GM23338 (cell line): ENCODE measurements around the gene LRP1B. TPM values are rescaled to one million over a fixed set of nuclear protein-coding genes. Genes with fewer than 3 reads are reported as not detected.

Experiments used
- ATAC-seq: fragments of 200-7000 bp; cut with Tn5 transposase; 3 replicates; pipeline ENCODE4 v1.9.1; 2020
- DNase-seq: peaks from one replicate; pipeline ENCODE4 v3.0.0-alpha.2; 2015; ENCODE audit warnings: low spot score
- H2AFZ ChIP-seq: fragments of 200-600 bp; sonication (generic); 2 replicates; pipeline ENCODE4 v1.8.0; 2016; ENCODE audit warnings: antibody characterized with exemption, mild to moderate bottlenecking, moderate library complexity
- H3F3A ChIP-seq: fragments of 200-600 bp; sonication (generic); replicated peaks from 2 replicates; pipeline ENCODE4 v1.8.0; 2017; ENCODE audit warnings: antibody characterized with exemption, mixed run types, low read depth
- H3K27ac ChIP-seq: fragments of 200-600 bp; sonication (generic); 2 replicates; pipeline ENCODE4 v1.6.1; 2016; ENCODE audit warnings: low read depth
- H3K27me3 ChIP-seq: fragments of 200-600 bp; sonication (generic); 2 replicates; pipeline ENCODE4 v1.8.0; 2016; ENCODE audit warnings: mild to moderate bottlenecking, mixed run types, moderate library complexity; ENCODE audit not compliant: insufficient read depth
- H3K36me3 ChIP-seq: fragments of 200-600 bp; sonication (generic); 2 replicates; pipeline ENCODE4 v1.8.0; 2016; ENCODE audit warnings: mild to moderate bottlenecking; ENCODE audit not compliant: insufficient read depth
- H3K4me1 ChIP-seq: fragments of 200-600 bp; sonication (generic); 2 replicates; pipeline ENCODE4 v1.8.0; 2016; ENCODE audit warnings: mild to moderate bottlenecking, moderate library complexity; ENCODE audit not compliant: insufficient read depth
- H3K4me2 ChIP-seq: fragments of 200-600 bp; sonication (generic); 2 replicates; pipeline ENCODE4 v1.7.1; 2017; ENCODE audit warnings: mixed run types
- H3K4me3 ChIP-seq: fragments of 200-600 bp; sonication (generic); 2 replicates; pipeline ENCODE4 v1.6.1; 2016; ENCODE audit warnings: mixed run types
- H3K79me2 ChIP-seq: fragments of 200-600 bp; sonication (generic); replicated peaks from 2 replicates; pipeline ENCODE4 v1.8.0; 2017; ENCODE audit warnings: mild to moderate bottlenecking; ENCODE audit not compliant: insufficient read depth
- H3K9me2 ChIP-seq: fragments of 200-600 bp; sonication (generic); 2 replicates; pipeline ENCODE4 v1.8.0; 2017; ENCODE audit not compliant: insufficient read depth
- H4K20me1 ChIP-seq: fragments of 200-600 bp; sonication (generic); replicated peaks from 2 replicates; pipeline ENCODE4 v1.8.0; 2017; ENCODE audit warnings: mild to moderate bottlenecking; ENCODE audit not compliant: insufficient read depth
- H3K27ac Mint-ChIP-seq: 2 replicates; pipeline ENCODE4 v1.8.0; 2020; ENCODE audit warnings: inconsistent platforms, mild to moderate bottlenecking, moderate library complexity, mixed read lengths
- H3K27me3 Mint-ChIP-seq: 3 replicates; pipeline ENCODE4 v1.8.0; 2022; ENCODE audit warnings: low read depth, mild to moderate bottlenecking, moderate library complexity, mixed read lengths, inconsistent platforms; ENCODE audit not compliant: insufficient read depth, poor library complexity
- H3K36me3 Mint-ChIP-seq: 3 replicates; pipeline ENCODE4 v1.8.0; 2021; ENCODE audit warnings: low read depth, mild to moderate bottlenecking, inconsistent platforms, moderate library complexity, mixed read lengths
- H3K4me1 Mint-ChIP-seq: 3 replicates; pipeline ENCODE4 v1.8.0; 2020; ENCODE audit warnings: mild to moderate bottlenecking, inconsistent platforms, mixed read lengths
- H3K4me3 Mint-ChIP-seq: 3 replicates; pipeline ENCODE4 v1.8.0; 2021; ENCODE audit warnings: moderate library complexity, mild to moderate bottlenecking, inconsistent platforms, mixed read lengths
- H3K9me3 Mint-ChIP-seq: 3 replicates; pipeline ENCODE4 v1.8.0; 2020; ENCODE audit warnings: moderate library complexity, mild to moderate bottlenecking, inconsistent platforms, mixed read lengths
- CREB1 ChIP-seq: fragments of 250-450 bp; sonication (Bioruptor Pico); IDR thresholded peaks from 2 replicates; pipeline ENCODE4 v1.5.0; 2020; ENCODE audit warnings: low read depth, mild to moderate bottlenecking, moderate library complexity
- CTCF ChIP-seq, 2 experiments: fragments of 200-600 bp in 1 of 2; sonication (generic) in 1 of 2; conservative IDR thresholded peaks; 2 replicates each; pipeline versions ENCODE4 v1.5.1 to v1.6.1; 2016 to 2017; ENCODE audit warnings: antibody characterized with exemption in 2 of 2, low read depth in 2 of 2, mild to moderate bottlenecking in 2 of 2, moderate library complexity in 1 of 2
- ETS1 ChIP-seq: IDR thresholded peaks from 2 replicates; pipeline ENCODE4 v1.6.1; 2016; ENCODE audit warnings: antibody characterized with exemption
- EZH2 ChIP-seq: fragments of 200-600 bp; sonication (generic); IDR thresholded peaks from one replicate; pipeline ENCODE4 v1.8.0; 2017; ENCODE audit warnings: antibody characterized with exemption, mild to moderate bottlenecking, low read depth; ENCODE audit not compliant: unreplicated experiment
- EZH2phosphoT487 ChIP-seq: fragments of 200-600 bp; sonication (generic); IDR thresholded peaks from one replicate; pipeline ENCODE4 v1.8.1; 2018; ENCODE audit warnings: antibody characterized with exemption; ENCODE audit not compliant: unreplicated experiment
- JUNB ChIP-seq: IDR thresholded peaks from one replicate; pipeline ENCODE4 v1.6.1; 2016; ENCODE audit warnings: antibody characterized with exemption; ENCODE audit not compliant: unreplicated experiment
- NANOG ChIP-seq: IDR thresholded peaks from 2 replicates; pipeline ENCODE4 v1.6.1; 2016; ENCODE audit warnings: antibody characterized with exemption, borderline replicate concordance
- POLR2AphosphoS5 ChIP-seq: IDR thresholded peaks from 2 replicates; pipeline ENCODE4 v1.6.1; 2016; ENCODE audit warnings: antibody characterized with exemption, low read depth
- REST ChIP-seq: IDR thresholded peaks from one replicate; pipeline ENCODE4 v1.6.1; 2018; ENCODE audit warnings: antibody characterized with exemption; ENCODE audit not compliant: unreplicated experiment
- STAT1 ChIP-seq: IDR thresholded peaks from one replicate; pipeline ENCODE4 v1.6.1; 2016; ENCODE audit warnings: antibody characterized with exemption; ENCODE audit not compliant: unreplicated experiment
- ZNF114 ChIP-seq: fragments of 250-450 bp; sonication (Bioruptor Pico); IDR thresholded peaks from 2 replicates; pipeline ENCODE4 v1.5.0; 2020; ENCODE audit warnings: mild to moderate bottlenecking, moderate library complexity
- ZNF331 ChIP-seq: fragments of 250-450 bp; sonication (Bioruptor Pico); IDR thresholded peaks from 2 replicates; pipeline ENCODE4 v1.5.0; 2020; ENCODE audit warnings: low read depth, mild to moderate bottlenecking, moderate library complexity
- ZNF462 ChIP-seq: fragments of 250-450 bp; sonication (Bioruptor Pico); IDR thresholded peaks from 2 replicates; pipeline ENCODE4 v1.5.0; 2020; ENCODE audit warnings: mild to moderate bottlenecking, moderate library complexity
- polyA plus RNA-seq: library from polyadenylated mRNA; unstranded; fragments of >200 nt; fragmentation: Nextera tagmentation; extraction: Ambion mirVana; gene quantifications from 2 replicates; pipeline ENCODE4 v1.2.1, GENCODE V29; 2016
- total RNA-seq: library from RNA; depleted of rRNA; stranded (reverse); fragments of >200 nt; shearing (Covaris generic); gene quantifications from 2 replicates; pipeline ENCODE4 v1.2.3, GENCODE V29; 2014

Gene LRP1B
- total and polyA plus RNA-seq, 2 experiments from 2014 or later = 0.15 to 0.97 TPM

DNA sequence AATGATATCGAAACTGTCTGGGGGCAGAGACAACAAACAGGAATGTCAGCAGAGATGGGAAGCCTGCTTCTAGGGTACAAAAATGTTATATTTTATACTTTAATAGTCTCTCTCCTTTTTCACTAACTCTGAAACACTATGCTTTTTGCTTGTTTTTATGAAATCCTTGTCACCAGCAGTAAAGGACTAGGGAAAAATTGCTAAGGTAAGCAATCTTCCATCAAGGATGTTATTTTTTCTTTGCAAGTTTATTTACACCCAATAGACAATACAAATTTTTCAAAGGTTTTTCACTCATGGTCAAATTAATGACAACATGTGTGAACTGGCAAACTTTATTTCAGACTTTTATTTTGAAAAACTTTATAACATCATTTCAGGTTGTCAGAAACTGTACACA, 1884.8 kb downstream of the LRP1B start:
- Mint-ChIP-seq H3K4me1 (peaks cover 2% of the 10 kb centered on the region; the same call in 2 of the 3 replicates), H3K27ac (no peak overlapping the region), H3K36me3 (no peaks in the 10 kb centered on the region), H3K9me3 (no peaks in the 10 kb centered on the region), H3K27me3 (no peaks in the 10 kb centered on the region), H3K4me3 (no peak overlapping the region)
- Histone ChIP-seq H3F3A (no peaks in the 10 kb centered on the region), H3K27me3 (no peaks in the 10 kb centered on the region), H2AFZ (no peak overlapping the region), H3K4me2 (no peak overlapping the region), H3K79me2 (no peaks in the 10 kb centered on the region), H3K4me3 (no peak overlapping the region), H3K9me2 (no peaks in the 10 kb centered on the region), H3K4me1 (no peaks in the 10 kb centered on the region), H4K20me1 (no peaks in the 10 kb centered on the region), H3K36me3 (no peaks in the 10 kb centered on the region), H3K27ac (no peak overlapping the region)
- ATAC-seq = no peak
- no peak for DNase-seq
- TF ChIP-seq POLR2AphosphoS5 = no peak
- no peak for TF ChIP-seq STAT1
- TF ChIP-seq ETS1 = no peak
- TF ChIP-seq EZH2 = no peak
- TF ChIP-seq NANOG = no peak
- no peak for TF ChIP-seq ZNF462 (CRISPR knock-in tag)
- no peak for TF ChIP-seq REST
- no peak for TF ChIP-seq CTCF (conservative IDR thresholded peaks at IDR 0.05; ENCODE audit: low read depth in 2 of 2)
- no peak for TF ChIP-seq CREB1
- TF ChIP-seq JUNB = no peak
- no peak for TF ChIP-seq ZNF114 (CRISPR knock-in tag)
- no peak for TF ChIP-seq ZNF331 (CRISPR knock-in tag)
- no peak for TF ChIP-seq EZH2phosphoT487
